Testis (tissue), 3 donors: ENCODE results near the gene CEP85L. TPM values are rescaled to one million over a fixed set of nuclear protein-coding genes. Genes with fewer than 3 reads are reported as not detected.

Source experiments
- DNase-seq: peaks from one replicate; pipeline ENCODE4 v3.0.0-alpha.2; 2019
- H3K27ac ChIP-seq, 2 donors: fragments of 200-600 bp; sonication (generic); one replicate each; pipeline ENCODE4 v1.5.1; 2019
- H3K27me3 ChIP-seq: fragments of 200-600 bp; sonication (generic); one replicate; pipeline ENCODE4 v1.5.1; 2019
- H3K36me3 ChIP-seq: fragments of 200-600 bp; sonication (generic); one replicate; pipeline ENCODE4 v1.5.1; 2017; ENCODE audit warnings: low read depth; ENCODE audit errors: missing control alignments
- H3K4me1 ChIP-seq: fragments of 200-600 bp; sonication (generic); one replicate; pipeline ENCODE4 v1.5.1; 2019
- H3K4me3 ChIP-seq, 2 donors: fragments of 200-600 bp; sonication (generic); one replicate each; pipeline ENCODE4 v1.5.1; 2017 to 2019
- H3K9me3 ChIP-seq: fragments of 200-600 bp; sonication (generic); one replicate; pipeline ENCODE4 v1.5.1; 2017
- POLR2A ChIP-seq: fragments of 450-650 bp; IDR thresholded peaks from one replicate; pipeline ENCODE4 v1.6.1; 2017; ENCODE audit warnings: antibody characterized with exemption, mild to moderate bottlenecking, moderate library complexity
- WGBS, 2 donors: methylation state at CpG; one replicate each; pipeline ENCODE4 v1.1.5; 2018; 5-methylcytosine and 5-hydroxymethylcytosine counted together
- intact Hi-C: fragments of 100-400 bp; cut with DNase I; formaldehyde crosslinking; loops from one replicate; pipeline ENCODE4 v1.15.1; 2023; ENCODE audit warnings: low total_unique reads
- polyA plus RNA-seq: library from polyadenylated mRNA; stranded (reverse); fragments of 350-450 nt; fragmentation: Illumina TruSeq; extraction: RNeasy Lipid Tissue Mini Kit (QIAGEN cat#74804); gene quantifications from one replicate; pipeline ENCODE4 v1.2.3, GENCODE V29; 2014; ENCODE audit warnings: low read depth, low replicate concordance; ENCODE audit not compliant: insufficient read depth
- total RNA-seq, 2 donors: library from RNA; depleted of rRNA; stranded (reverse); fragments of >200 nt; gene quantifications; one replicate each; pipeline ENCODE4 v1.2.3, GENCODE V29; 2016
- TF ChIP-seq, protein P1 (sequence below), 3 experiments: fragments of 450-650 bp in 2 of 3; fragments of 200-600 bp in 1 of 3; sonication (generic) in 1 of 3; IDR thresholded peaks; one replicate each; pipeline ENCODE4 v1.5.1; 2016 to 2019; ENCODE audit warnings: antibody characterized with exemption in 3 of 3, mild to moderate bottlenecking in 2 of 3, moderate library complexity in 1 of 3

The CEP85L gene
- total and polyA plus RNA-seq, 3 donors from 2014 or later = 63.7 to 80.7 (median 78.8) TPM

DNA sequence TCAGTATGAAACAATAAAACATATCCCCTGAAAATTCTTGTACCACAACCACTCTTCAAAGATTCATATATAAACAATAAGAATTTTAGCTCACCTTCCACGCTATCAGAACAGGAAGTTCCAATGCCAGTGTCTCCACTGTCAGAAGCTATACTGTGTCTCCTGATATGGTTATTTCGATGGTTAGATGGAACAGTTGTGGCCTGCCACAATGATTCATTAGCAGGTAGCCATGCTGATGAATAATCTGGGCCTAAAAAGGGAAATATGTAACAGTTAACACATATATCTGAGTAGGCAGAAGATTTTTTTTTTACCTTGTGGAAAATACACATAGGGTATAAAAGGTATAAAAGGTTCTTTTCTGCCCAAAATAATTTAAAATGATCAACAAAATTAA lies 19.0 kb downstream of the CEP85L start:
- H3K4me3 ChIP-seq = no peak overlapping the region
- H3K27me3 ChIP-seq = no peaks in the 10 kb centered on the region
- no peak overlapping the region for H3K27ac ChIP-seq
- TF ChIP-seq POLR2A = no peak
- TF ChIP-seq, protein P1, sequence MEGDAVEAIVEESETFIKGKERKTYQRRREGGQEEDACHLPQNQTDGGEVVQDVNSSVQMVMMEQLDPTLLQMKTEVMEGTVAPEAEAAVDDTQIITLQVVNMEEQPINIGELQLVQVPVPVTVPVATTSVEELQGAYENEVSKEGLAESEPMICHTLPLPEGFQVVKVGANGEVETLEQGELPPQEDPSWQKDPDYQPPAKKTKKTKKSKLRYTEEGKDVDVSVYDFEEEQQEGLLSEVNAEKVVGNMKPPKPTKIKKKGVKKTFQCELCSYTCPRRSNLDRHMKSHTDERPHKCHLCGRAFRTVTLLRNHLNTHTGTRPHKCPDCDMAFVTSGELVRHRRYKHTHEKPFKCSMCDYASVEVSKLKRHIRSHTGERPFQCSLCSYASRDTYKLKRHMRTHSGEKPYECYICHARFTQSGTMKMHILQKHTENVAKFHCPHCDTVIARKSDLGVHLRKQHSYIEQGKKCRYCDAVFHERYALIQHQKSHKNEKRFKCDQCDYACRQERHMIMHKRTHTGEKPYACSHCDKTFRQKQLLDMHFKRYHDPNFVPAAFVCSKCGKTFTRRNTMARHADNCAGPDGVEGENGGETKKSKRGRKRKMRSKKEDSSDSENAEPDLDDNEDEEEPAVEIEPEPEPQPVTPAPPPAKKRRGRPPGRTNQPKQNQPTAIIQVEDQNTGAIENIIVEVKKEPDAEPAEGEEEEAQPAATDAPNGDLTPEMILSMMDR (IDR thresholded peaks at IDR 0.05) = no peak
- whole genome bisulfite sequencing, 2 donors = 92% methylated on average over 2 of the region's 2 CpGs
- intact Hi-C loops = no loop called here
- H3K9me3 ChIP-seq = no peaks in the 10 kb centered on the region
- no peak for DNase-seq
- peaks cover 16% of the 10 kb centered on the region for H3K4me1 ChIP-seq
- H3K36me3 ChIP-seq = no peaks in the 10 kb centered on the region

DNA sequence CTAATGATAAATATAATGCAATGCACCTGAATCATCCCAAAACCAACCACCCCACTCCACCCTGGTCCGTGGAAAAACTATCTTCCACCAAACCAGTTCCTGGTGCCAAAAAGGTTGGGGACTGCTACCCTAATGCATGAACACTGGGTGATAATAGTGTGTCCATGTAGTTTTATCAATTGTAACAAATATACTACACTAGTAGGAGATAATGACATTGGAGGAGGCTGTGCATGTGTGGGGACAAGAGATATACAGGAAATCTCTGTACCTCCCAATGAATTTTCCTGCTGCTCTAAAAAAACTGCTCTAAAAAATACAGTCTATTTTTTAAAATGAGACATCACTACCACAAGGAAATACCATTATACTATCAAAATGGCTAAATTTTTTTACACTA lies 20.5 kb downstream of the CEP85L start:
- Histone ChIP-seq H3K9me3 (no peaks in the 10 kb centered on the region), H3K36me3 (no peaks in the 10 kb centered on the region), H3K4me1 (peaks cover 20% of the 10 kb centered on the region), H3K27ac (peak overlapping the region; percentile 21 to 34), H3K27me3 (no peaks in the 10 kb centered on the region), H3K4me3 (no peak overlapping the region)
- TF ChIP-seq, protein P1 (IDR thresholded peaks at IDR 0.05) = no peak
- TF ChIP-seq POLR2A = no peak
- WGBS, 2 donors = 67 to 92% methylated on average over 1 of the region's 1 CpG
- intact Hi-C loops = no loop called here
- DNase-seq = no peak

DNA sequence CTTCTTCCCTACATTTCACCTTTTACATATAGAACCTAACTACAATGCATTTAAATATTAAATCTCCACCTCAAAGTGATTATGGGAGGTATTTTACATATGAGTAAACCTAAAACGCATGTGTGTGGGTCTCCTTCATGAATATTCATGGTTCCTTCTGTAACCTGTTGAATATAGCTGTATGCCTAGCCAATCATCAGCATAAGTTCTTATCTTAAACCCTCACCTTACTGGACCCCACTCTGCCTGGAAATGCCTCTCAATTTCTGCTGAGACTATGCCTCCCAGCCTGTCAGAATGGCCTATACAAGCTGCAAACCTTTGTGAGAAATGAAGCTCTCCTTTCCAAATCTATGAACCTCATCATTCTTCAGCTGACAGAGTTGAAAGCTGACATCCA lies 21.3 kb downstream of the CEP85L start:
- intact Hi-C loops = no loop called here
- 90 to 91% methylated on average over 1 of the region's 1 CpG for WGBS, 2 donors
- H3K4me3 ChIP-seq = no peak overlapping the region
- peaks cover 26% of the 10 kb centered on the region for H3K4me1 ChIP-seq
- no peaks in the 10 kb centered on the region for H3K9me3 ChIP-seq
- no peak for DNase-seq
- no peaks in the 10 kb centered on the region for H3K36me3 ChIP-seq
- H3K27ac ChIP-seq = no peak overlapping the region
- TF ChIP-seq, protein P1 (IDR thresholded peaks at IDR 0.05) = no peak
- TF ChIP-seq POLR2A = no peak
- H3K27me3 ChIP-seq = no peaks in the 10 kb centered on the region

DNA sequence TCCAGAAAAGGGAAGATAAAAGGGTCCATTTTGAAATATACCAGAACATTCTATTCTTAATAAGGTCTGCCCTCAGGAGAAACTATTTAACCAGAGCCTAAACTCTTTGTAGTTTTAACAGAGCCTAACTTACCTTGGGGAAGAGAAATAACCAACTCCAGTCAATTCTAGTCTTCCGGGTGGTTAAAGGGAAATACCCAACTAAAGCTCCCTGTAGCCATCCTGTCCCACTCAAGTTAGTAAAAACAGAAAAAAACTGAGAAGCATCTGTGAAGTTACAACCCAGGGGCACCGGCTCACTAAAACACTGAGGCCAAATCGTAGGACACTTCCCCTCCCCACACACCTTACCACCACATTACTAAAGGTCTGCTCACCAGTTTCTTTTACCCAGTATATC lies 23.7 kb downstream of the CEP85L start:
- TF ChIP-seq, protein P1 (IDR thresholded peaks at IDR 0.05) = no peak
- TF ChIP-seq POLR2A = no peak
- 98 to 99% methylated on average over 3 of the region's 3 CpGs for WGBS, 2 donors
- Histone ChIP-seq H3K27me3 (no peaks in the 10 kb centered on the region), H3K36me3 (no peaks in the 10 kb centered on the region), H3K4me3 (no peak overlapping the region), H3K4me1 (peaks cover 19% of the 10 kb centered on the region), H3K9me3 (no peaks in the 10 kb centered on the region), H3K27ac (peak overlapping the region in 1 of 2 donors; percentile 46)
- no peak for DNase-seq
- intact Hi-C loops = no loop called here

DNA sequence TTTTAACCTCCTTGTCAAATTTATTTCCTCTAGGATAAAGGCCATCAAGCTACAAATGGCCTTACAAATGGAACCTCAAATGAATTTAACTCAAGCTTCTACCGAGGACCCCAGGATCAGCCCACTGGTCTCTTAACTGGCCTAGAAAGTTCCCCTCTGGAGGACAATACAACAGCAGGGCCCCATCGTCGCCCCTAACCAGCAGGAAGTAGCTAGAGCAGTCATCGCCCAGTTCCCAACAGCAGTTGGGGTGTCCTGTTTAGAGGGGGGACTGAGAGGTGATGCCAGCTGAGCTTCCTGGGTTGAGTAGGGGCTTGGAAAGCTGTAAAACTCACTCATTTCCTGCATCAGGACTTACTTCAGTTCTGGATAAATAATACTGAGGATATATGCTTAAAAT lies 25.6 kb downstream of the CEP85L start:
- peak overlapping the region; percentile 46 to 59 for H3K27ac ChIP-seq
- WGBS, 2 donors = 94 to 98% methylated on average over 4 of the region's 4 CpGs
- DNase-seq = no peak
- H3K9me3 ChIP-seq = no peaks in the 10 kb centered on the region
- intact Hi-C loops = no loop called here
- H3K4me1 ChIP-seq = peaks cover 22% of the 10 kb centered on the region
- no peak overlapping the region for H3K4me3 ChIP-seq
- no peaks in the 10 kb centered on the region for H3K36me3 ChIP-seq
- no peaks in the 10 kb centered on the region for H3K27me3 ChIP-seq
- TF ChIP-seq, protein P1 (IDR thresholded peaks at IDR 0.05) = no peak
- TF ChIP-seq POLR2A = no peak
